H1 (cell line): Measurements from ENCODE around the gene HOXA13. TPM values are rescaled to one million over a fixed set of nuclear protein-coding genes. Genes with fewer than 3 reads are reported as not detected.
A peak's percentile ranks its signal among the peaks of the same experiment; 100 is the strongest.

Experiments used
- ATF2 ChIP-seq: IDR thresholded peaks from 2 replicates; pipeline ENCODE4 v1.6.1; 2012; ENCODE audit warnings: low read length, inconsistent platforms
- CTCF ChIP-seq, 3 experiments: IDR thresholded peaks; 1 replicate in 2 of 3; 2 replicates in 1 of 3; pipeline versions ENCODE4 v1.5.1 to v1.6.1; 2011; ENCODE audit warnings: low read length in 3 of 3, mild to moderate bottlenecking in 3 of 3, inconsistent platforms in 2 of 3, low read depth in 1 of 3, moderate library complexity in 1 of 3; ENCODE audit not compliant: insufficient read depth in 1 of 3; ENCODE audit errors: control extremely low read depth in 1 of 3
- E2F6 ChIP-seq: IDR thresholded peaks from 2 replicates; pipeline ENCODE4 v1.6.1; 2012; ENCODE audit warnings: inconsistent platforms
- EGR1 ChIP-seq: IDR thresholded peaks from 2 replicates; pipeline ENCODE4 v1.6.1; 2011; ENCODE audit warnings: low read depth, low read length, borderline replicate concordance
- EZH2 ChIP-seq: fragments of 200-600 bp; sonication (generic); IDR thresholded peaks from 2 replicates; pipeline ENCODE4 v1.7.1; 2012; ENCODE audit warnings: low read depth, mild to moderate bottlenecking, moderate library complexity, low read length, inconsistent platforms; ENCODE audit not compliant: severe bottlenecking
- GABPA ChIP-seq: IDR thresholded peaks from 2 replicates; pipeline ENCODE4 v1.6.1; 2011; ENCODE audit warnings: mild to moderate bottlenecking, low read length, moderate library complexity, borderline replicate concordance; ENCODE audit not compliant: insufficient read depth
- GTF2F1 ChIP-seq: IDR thresholded peaks from 2 replicates; pipeline ENCODE4 v1.6.1; 2012; ENCODE audit warnings: low read depth, low read length, improper control_type of control experiment, borderline replicate concordance
- JUN ChIP-seq: IDR thresholded peaks from 2 replicates; pipeline ENCODE4 v1.6.1; 2011; ENCODE audit warnings: low read depth, mild to moderate bottlenecking, improper control_type of control experiment, low read length
- RBBP5 ChIP-seq: IDR thresholded peaks from 2 replicates; pipeline ENCODE4 v1.7.1; 2012; ENCODE audit warnings: low read depth, mild to moderate bottlenecking, inconsistent platforms, low read length, moderate library complexity, borderline replicate concordance
- SP1 ChIP-seq: IDR thresholded peaks from 2 replicates; pipeline ENCODE4 v1.6.1; 2011; ENCODE audit warnings: low read depth, low read length
- TAF1 ChIP-seq: IDR thresholded peaks from 2 replicates; pipeline ENCODE4 v1.6.1; 2011; ENCODE audit warnings: mild to moderate bottlenecking, low read depth, low read length
- TAF7 ChIP-seq: optimal IDR thresholded peaks from 2 replicates; pipeline ENCODE3; 2011; ENCODE audit warnings: low read depth, mild to moderate bottlenecking, inconsistent platforms, low read length, moderate library complexity, borderline replicate concordance
- USF2 ChIP-seq: IDR thresholded peaks from 2 replicates; pipeline ENCODE4 v1.6.1; 2011; ENCODE audit warnings: low read length, improper control_type of control experiment
- ZNF274 ChIP-seq: IDR thresholded peaks from 2 replicates; pipeline ENCODE4 v1.7.0; 2012; ENCODE audit warnings: low read length, borderline replicate concordance; ENCODE audit errors: extremely low read depth
- polyA plus RNA-seq, 7 experiments: library from polyadenylated mRNA; depleted of rRNA in 3 of 7; stranded (reverse) in 5 of 7; unstranded in 2 of 7; fragments of >200 nt in 5 of 7; fragments of 200-250 nt in 2 of 7; gene quantifications; 1 replicate in 5 of 7; 2 replicates in 1 of 7; 4 replicates in 1 of 7; pipeline versions ENCODE4 v1.2.1 to v1.2.3, GENCODE V29; 2011 to 2013; ENCODE audit warnings: missing spikeins in 2 of 7, mixed read lengths in 2 of 7
- total RNA-seq: library from RNA; stranded (reverse); fragmentation: NEBNext Ultra II Directional; extraction: Animal tissue kit (Norgen Biotek cat#: 25700); gene quantifications from 2 replicates; pipeline ENCODE4 v1.2.1, GENCODE V29; 2021

Gene HOXA13
- total and polyA plus RNA-seq, 2 of the 8 experiments (the other 6 are each of a cell fraction or from before 2014, with no cell fraction given): not detected

GRCh38 chr7:27203365-27203953, 3.6 kb upstream of the HOXA13 start (continued):
- TF ChIP-seq CTCF (IDR thresholded peaks at IDR 0.05; ENCODE audit: control extremely low read depth in 1 of 3, insufficient read depth in 1 of 3, low read depth in 1 of 3, low read length in 3 of 3): no peak
- TF ChIP-seq E2F6: no peak
- TF ChIP-seq JUN: no peak
- TF ChIP-seq GABPA: no peak
- TF ChIP-seq TAF1: no peak
- TF ChIP-seq TAF7: no peak
- TF ChIP-seq ATF2: no peak
- no peak for TF ChIP-seq EGR1
- TF ChIP-seq SP1: no peak
- TF ChIP-seq ZNF274: no peak
- TF ChIP-seq RBBP5: no peak
- TF ChIP-seq EZH2: peak; percentile 8
- TF ChIP-seq USF2: no peak
- no peak for TF ChIP-seq GTF2F1
